ENCODE results near the gene AGMO. TPM values are rescaled to one million over a fixed set of nuclear protein-coding genes. Genes with fewer than 3 reads are reported as not detected.

The AGMO gene
- total and polyA plus RNA-seq, 2 experiments from 2014 or later: 0.42 to 0.55 TPM

- Histone ChIP-seq H3F3A (replicated peaks; ENCODE audit: low read depth) (no peaks in the 10 kb centered on the region), H3K4me1 (ENCODE audit: insufficient read depth) (no peaks in the 10 kb centered on the region), H3K79me2 (replicated peaks; ENCODE audit: insufficient read depth) (no peaks in the 10 kb centered on the region), H3K9me2 (ENCODE audit: insufficient read depth) (no peaks in the 10 kb centered on the region), H3K27ac (ENCODE audit: low read depth) (no peak overlapping the region), H3K27me3 (ENCODE audit: insufficient read depth) (no peaks in the 10 kb centered on the region), H3K36me3 (ENCODE audit: insufficient read depth) (no peaks in the 10 kb centered on the region), H3K4me2 (no peak overlapping the region), H2AFZ (no peak overlapping the region), H3K4me3 (no peak overlapping the region), H4K20me1 (replicated peaks; ENCODE audit: insufficient read depth) (no peaks in the 10 kb centered on the region)
- no peaks in the 10 kb centered on the region for H3K27me3 Mint-ChIP-seq (ENCODE audit: insufficient read depth, low read depth, poor library complexity)
- no peak overlapping the region for H3K27ac Mint-ChIP-seq
- ATAC-seq: no peak
- H3K4me3 Mint-ChIP-seq: no peak overlapping the region
- DNase-seq (ENCODE audit: low spot score): no peak
- H3K36me3 Mint-ChIP-seq (ENCODE audit: low read depth): no peaks in the 10 kb centered on the region
- TF ChIP-seq EZH2phosphoT487 (IDR thresholded peaks at IDR 0.05; ENCODE audit: unreplicated experiment) (no peak), CTCF (conservative IDR thresholded peaks at IDR 0.05; ENCODE audit: low read depth in 2 of 2) (no peak), REST (IDR thresholded peaks at IDR 0.05; ENCODE audit: unreplicated experiment) (no peak), JUNB (IDR thresholded peaks at IDR 0.05; ENCODE audit: unreplicated experiment) (no peak), ZNF462 (CRISPR knock-in tag; IDR thresholded peaks at IDR 0.05) (no peak), ZNF114 (CRISPR knock-in tag; IDR thresholded peaks at IDR 0.05) (no peak), EZH2 (IDR thresholded peaks at IDR 0.05; ENCODE audit: low read depth, unreplicated experiment) (no peak), CREB1 (CRISPR knock-in tag; IDR thresholded peaks at IDR 0.05; ENCODE audit: low read depth) (no peak), ETS1 (IDR thresholded peaks at IDR 0.05) (no peak), STAT1 (IDR thresholded peaks at IDR 0.05; ENCODE audit: unreplicated experiment) (no peak), ZNF331 (CRISPR knock-in tag; IDR thresholded peaks at IDR 0.05; ENCODE audit: low read depth) (no peak), NANOG (IDR thresholded peaks at IDR 0.05; ENCODE audit: borderline replicate concordance) (no peak), POLR2AphosphoS5 (IDR thresholded peaks at IDR 0.05; ENCODE audit: low read depth) (no peak)
- H3K9me3 Mint-ChIP-seq: no peaks in the 10 kb centered on the region
- no peaks in the 10 kb centered on the region for H3K4me1 Mint-ChIP-seq
Measured at GRCh38 chr7:15430911-15431310, 130.9 kb downstream of the AGMO start.
